ENCODE measurements around the gene MUL1. TPM values are rescaled to one million over a fixed set of nuclear protein-coding genes. Genes with fewer than 3 reads are reported as not detected.
A peak's percentile ranks its signal among the peaks of the same experiment; 100 is the strongest.

Gene MUL1
- total and polyA plus RNA-seq, 12 donors = 7.6 to 60.3 (median 42.6) TPM

DNA sequence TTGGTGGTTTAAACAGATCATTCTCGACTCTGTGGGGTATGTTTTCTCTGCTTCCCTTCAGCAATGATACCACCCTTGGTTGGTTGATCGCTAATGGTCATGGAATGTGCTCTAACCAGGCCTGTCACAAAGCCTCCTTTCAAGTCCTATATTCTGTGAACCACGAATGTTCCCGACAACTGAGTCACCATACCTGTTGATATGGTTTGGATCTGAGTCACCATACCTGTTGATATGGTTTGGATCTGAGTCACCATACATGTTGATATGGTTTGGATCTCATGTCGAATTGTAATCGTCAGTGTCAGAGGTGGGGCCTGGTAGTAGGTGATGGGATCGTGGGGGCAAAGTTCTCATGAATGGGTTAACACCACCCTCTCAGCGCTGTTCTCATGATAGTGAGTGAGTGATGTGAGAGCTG, 11.7 kb downstream of the MUL1 start:
- 83% methylated on average over 8 of the region's 8 CpGs for WGBS, 2 donors
- no peak overlapping the region for H3K4me3 ChIP-seq
- no peak overlapping the region for H3K27ac ChIP-seq
- H3K4me1 ChIP-seq = peaks cover 5 to 31% (median 23%) of the 10 kb centered on the region in 9 donors
- no peaks in the 10 kb centered on the region for H3K27me3 ChIP-seq
- intact Hi-C loops (cut with DNase I) = loop anchor here in 3 of 10 donors (10.0 kb wide), 2 partner anchors 531 to 571 kb away; partner anchors contain the start of gene PLA2G2E (in 2 of the 3)
- ATAC-seq = no peak
- no peak for DNase-seq
- H3K9me3 ChIP-seq = no peaks in the 10 kb centered on the region
- TF ChIP-seq, protein P1, sequence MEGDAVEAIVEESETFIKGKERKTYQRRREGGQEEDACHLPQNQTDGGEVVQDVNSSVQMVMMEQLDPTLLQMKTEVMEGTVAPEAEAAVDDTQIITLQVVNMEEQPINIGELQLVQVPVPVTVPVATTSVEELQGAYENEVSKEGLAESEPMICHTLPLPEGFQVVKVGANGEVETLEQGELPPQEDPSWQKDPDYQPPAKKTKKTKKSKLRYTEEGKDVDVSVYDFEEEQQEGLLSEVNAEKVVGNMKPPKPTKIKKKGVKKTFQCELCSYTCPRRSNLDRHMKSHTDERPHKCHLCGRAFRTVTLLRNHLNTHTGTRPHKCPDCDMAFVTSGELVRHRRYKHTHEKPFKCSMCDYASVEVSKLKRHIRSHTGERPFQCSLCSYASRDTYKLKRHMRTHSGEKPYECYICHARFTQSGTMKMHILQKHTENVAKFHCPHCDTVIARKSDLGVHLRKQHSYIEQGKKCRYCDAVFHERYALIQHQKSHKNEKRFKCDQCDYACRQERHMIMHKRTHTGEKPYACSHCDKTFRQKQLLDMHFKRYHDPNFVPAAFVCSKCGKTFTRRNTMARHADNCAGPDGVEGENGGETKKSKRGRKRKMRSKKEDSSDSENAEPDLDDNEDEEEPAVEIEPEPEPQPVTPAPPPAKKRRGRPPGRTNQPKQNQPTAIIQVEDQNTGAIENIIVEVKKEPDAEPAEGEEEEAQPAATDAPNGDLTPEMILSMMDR (IDR thresholded peaks at IDR 0.05) = no peak
- peaks cover 0 to 44% (median 34%) of the 10 kb centered on the region in 9 donors for H3K36me3 ChIP-seq

DNA sequence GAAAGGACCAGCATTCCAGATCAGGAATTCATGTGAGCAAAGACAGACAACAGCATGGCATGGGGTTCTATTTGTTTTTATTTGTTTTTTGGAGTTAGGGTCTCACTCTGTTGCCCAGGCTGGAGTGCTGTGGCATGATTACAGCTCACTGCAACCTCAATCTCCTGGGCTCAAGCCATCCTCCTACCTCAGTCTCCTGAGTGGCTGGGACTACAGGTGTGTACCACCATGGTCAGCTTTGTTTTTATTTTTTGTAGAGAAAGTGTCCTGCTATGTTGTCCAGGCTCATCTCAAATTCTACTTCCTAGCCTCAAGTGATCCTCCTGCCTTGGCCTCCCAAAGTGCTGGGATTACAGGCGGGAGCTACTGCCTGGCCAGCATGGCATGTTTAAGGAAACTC, 12.3 kb downstream of the MUL1 start:
- H3K27me3 ChIP-seq = no peaks in the 10 kb centered on the region
- H3K4me1 ChIP-seq = peaks cover 5 to 31% (median 23%) of the 10 kb centered on the region in 9 donors
- intact Hi-C loops (cut with DNase I) = loop anchor here in 4 of 10 donors (2.0 to 10.0 kb wide), 4 partner anchors 283 to 577 kb away; partner anchors contain the start of gene PLA2G2E (in 2 of the 4)
- H3K4me3 ChIP-seq = no peak overlapping the region
- H3K36me3 ChIP-seq = peaks cover 0 to 39% (median 28%) of the 10 kb centered on the region in 9 donors
- H3K9me3 ChIP-seq = no peaks in the 10 kb centered on the region
- TF ChIP-seq, protein P1 (IDR thresholded peaks at IDR 0.05) = no peak
- WGBS, 2 donors = 92 to 100% methylated on average over 1 of the region's 1 CpG
- ATAC-seq = no peak
- no peak for DNase-seq
- no peak overlapping the region for H3K27ac ChIP-seq

DNA sequence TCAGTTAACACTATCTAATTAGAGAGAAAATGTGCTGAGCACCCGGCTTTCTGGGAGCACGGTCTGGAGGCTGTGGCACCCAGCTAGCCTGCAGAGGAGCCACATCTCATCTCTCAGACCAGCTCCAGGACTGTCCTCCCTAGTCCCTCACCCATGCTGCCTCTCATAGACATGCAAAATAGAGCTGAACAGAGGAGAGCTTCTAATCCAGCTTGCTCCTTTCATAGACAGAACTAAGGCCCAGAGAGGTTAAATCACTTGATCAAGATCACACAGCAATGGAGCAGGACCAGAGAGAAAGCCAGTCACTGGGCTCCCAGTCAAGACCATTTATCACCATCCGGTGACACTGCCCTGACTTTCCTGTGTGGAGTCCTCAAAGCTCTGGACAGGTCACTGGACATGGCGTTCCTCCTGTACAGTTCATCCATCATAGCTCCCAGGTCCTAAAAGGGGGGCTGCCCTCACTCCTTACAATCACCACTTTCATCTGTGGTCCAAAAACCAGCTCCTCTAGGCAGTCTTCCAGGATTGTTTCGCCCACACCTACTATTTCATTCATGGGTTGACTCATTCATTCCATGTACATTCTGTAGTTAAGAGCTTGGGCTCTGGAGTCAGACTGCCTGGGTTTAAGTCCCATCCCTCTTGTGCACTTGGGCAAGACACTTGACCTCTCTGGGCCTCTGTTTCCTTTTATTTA, 13.2 kb downstream of the MUL1 start:
- intact Hi-C loops (cut with DNase I) = loop anchor here (2.0 to 10.0 kb wide), 14 partner anchors 117 to 577 kb away; partner anchors contain the start of gene PLA2G2E (in 3 of the 10)
- Histone ChIP-seq H3K27ac (no peak overlapping the region), H3K27me3 (peaks cover 0 to 3% (median 0%) of the 10 kb centered on the region in 7 donors), H3K9me3 (no peaks in the 10 kb centered on the region), H3K36me3 (peaks cover 0 to 30% (median 19%) of the 10 kb centered on the region in 9 donors), H3K4me1 (peaks cover 5 to 31% (median 23%) of the 10 kb centered on the region in 9 donors), H3K4me3 (no peak overlapping the region)
- ATAC-seq = no peak
- WGBS, 2 donors = 54 to 62% methylated on average over 5 of the region's 5 CpGs
- DNase-seq = no peak
- TF ChIP-seq, protein P1 (IDR thresholded peaks at IDR 0.05) = no peak

DNA sequence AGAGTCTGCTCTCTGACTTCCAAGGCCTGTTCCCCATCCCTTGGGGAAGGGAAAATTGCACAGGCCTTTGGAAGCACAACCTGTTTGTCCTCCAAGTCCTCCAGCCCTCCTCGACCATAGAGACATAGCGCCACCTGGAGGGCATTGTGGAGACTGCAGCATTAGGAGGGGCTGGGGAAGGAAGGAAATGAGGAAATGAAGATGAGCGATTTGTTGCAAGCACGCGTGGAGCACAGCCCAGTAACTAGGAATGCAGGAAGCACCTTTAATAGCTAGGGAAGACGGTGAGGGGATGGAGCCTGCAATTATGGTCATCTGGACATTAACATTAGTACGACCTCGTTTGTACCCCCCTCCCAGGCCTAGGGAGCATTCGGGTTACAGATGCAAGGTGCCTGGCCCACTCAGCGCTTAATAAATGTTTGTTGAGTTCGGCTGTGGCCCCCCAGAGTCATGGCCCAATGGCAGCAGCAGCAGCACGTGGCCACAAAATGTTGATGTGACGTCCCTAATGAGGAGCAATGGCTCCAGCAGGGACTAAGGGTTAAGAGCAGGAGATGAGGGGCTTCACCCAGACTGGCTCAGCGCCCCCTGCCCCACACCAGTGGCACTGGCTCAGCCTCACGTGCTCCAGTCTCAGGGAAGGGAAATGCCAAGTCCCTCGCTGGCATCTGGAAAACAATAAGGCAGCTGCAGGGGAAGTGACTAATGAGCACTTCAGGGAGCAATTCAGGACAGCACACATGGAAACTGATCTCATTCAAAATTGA, 13.9 kb downstream of the MUL1 start:
- DNase-seq = peak; percentile 85 to 86
- Histone ChIP-seq H3K4me3 (no peak overlapping the region), H3K27ac (peak overlapping the region in 3 of 10 donors; percentile 16 to 79 (median 49)), H3K36me3 (peaks cover 0 to 22% (median 12%) of the 10 kb centered on the region in 9 donors), H3K27me3 (peaks cover 0 to 3% (median 0%) of the 10 kb centered on the region in 7 donors), H3K4me1 (peaks cover 5 to 31% (median 23%) of the 10 kb centered on the region in 9 donors), H3K9me3 (no peaks in the 10 kb centered on the region)
- peak; percentile 75 to 95 (median 88) for ATAC-seq
- intact Hi-C loops (cut with DNase I) = loop anchor here (1.0 to 10.0 kb wide), 22 partner anchors 113 to 577 kb away; partner anchors contain the start of gene PLA2G2E (in 3 of the 10)
- TF ChIP-seq, protein P1 (IDR thresholded peaks at IDR 0.05) = peak; percentile 94 to 98 (median 97)
- 3% methylated on average over 16 of the region's 16 CpGs for WGBS, 2 donors

All from heart right ventricle (tissue), 16 donors.